ENCODE data around the gene ARID1A.

DNA sequence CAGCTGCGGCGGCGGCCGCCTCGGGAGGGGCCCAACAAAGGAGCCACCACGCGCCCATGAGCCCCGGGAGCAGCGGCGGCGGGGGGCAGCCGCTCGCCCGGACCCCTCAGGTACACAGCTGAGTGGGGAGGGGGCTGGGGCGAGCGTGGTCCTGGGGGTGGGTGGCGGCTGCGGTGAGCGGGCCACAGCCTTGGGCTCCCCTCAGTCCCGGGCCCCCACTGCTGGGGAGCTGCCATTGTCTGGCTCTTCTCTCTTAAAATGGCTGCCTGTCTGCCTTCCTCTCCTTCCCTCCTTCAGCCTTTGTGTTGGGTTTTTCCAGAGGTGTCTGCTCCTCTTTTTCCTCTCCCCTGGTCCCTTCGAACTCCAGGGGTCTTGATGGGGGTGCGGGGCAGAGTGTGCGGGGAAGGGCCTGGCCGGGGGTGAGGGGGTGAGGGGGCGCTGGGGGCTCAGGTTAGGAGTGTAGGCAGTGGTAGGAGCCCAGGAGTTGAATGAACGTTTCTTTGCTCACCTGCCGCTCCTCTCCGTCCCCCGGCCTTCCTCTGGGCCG is 1.7 kb downstream of the ARID1A start:
- TF ChIP-seq, protein P1, sequence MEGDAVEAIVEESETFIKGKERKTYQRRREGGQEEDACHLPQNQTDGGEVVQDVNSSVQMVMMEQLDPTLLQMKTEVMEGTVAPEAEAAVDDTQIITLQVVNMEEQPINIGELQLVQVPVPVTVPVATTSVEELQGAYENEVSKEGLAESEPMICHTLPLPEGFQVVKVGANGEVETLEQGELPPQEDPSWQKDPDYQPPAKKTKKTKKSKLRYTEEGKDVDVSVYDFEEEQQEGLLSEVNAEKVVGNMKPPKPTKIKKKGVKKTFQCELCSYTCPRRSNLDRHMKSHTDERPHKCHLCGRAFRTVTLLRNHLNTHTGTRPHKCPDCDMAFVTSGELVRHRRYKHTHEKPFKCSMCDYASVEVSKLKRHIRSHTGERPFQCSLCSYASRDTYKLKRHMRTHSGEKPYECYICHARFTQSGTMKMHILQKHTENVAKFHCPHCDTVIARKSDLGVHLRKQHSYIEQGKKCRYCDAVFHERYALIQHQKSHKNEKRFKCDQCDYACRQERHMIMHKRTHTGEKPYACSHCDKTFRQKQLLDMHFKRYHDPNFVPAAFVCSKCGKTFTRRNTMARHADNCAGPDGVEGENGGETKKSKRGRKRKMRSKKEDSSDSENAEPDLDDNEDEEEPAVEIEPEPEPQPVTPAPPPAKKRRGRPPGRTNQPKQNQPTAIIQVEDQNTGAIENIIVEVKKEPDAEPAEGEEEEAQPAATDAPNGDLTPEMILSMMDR (IDR thresholded peaks at IDR 0.05): no peak
- TF ChIP-seq POLR2A (IDR thresholded peaks at IDR 0.05): no peak

Data from heart left ventricle (tissue), 13 donors.